Measurements from ENCODE around the gene CCNY.

CCNY gene

GRCh38 chr10:35443858-35444257 lies 107.5 kb downstream of the CCNY start:
- no peak for DNase-seq (ENCODE audit: extremely low spot score, insufficient read length, low read depth)
- no peak for FAIRE-seq

- no peak for FAIRE-seq
- DNase-seq (ENCODE audit: extremely low spot score, insufficient read length, low read depth), result no peak
Measured at GRCh38 chr10:35445150-35445884, 109.0 kb downstream of the CCNY start.

GRCh38 chr10:35446439-35446838 lies 110.1 kb downstream of the CCNY start:
- FAIRE-seq (no peak), DNase-seq (ENCODE audit: extremely low spot score, insufficient read length, low read depth) (no peak)

- DNase-seq (ENCODE audit: extremely low spot score, insufficient read length, low read depth) (no peak), FAIRE-seq (no peak)
Measured at GRCh38 chr10:35447693-35448407, 111.5 kb downstream of the CCNY start.

GRCh38 chr10:35448687-35449662 lies 112.7 kb downstream of the CCNY start:
- no peak for DNase-seq (ENCODE audit: extremely low spot score, insufficient read length, low read depth)

GRCh38 chr10:35449944-35450343 lies 113.6 kb downstream of the CCNY start:
- FAIRE-seq (no peak), DNase-seq (ENCODE audit: extremely low spot score, insufficient read length, low read depth) (no peak)

More at GRCh38 chr10:35448687-35449662, 112.7 kb downstream of the CCNY start:
- no peak for FAIRE-seq

- FAIRE-seq, result peak; percentile 83
- DNase-seq (ENCODE audit: extremely low spot score, insufficient read length, low read depth), result peak; percentile 42
Measured at GRCh38 chr10:35451151-35452016, 115.1 kb downstream of the CCNY start.

- FAIRE-seq, result peak; percentile 41
Measured at GRCh38 chr10:35452171-35452570, 115.9 kb downstream of the CCNY start.

GRCh38 chr10:35452847-35453246 lies 116.5 kb downstream of the CCNY start:
- no peak for FAIRE-seq
- no peak for DNase-seq (ENCODE audit: extremely low spot score, insufficient read length, low read depth)

More at GRCh38 chr10:35452171-35452570, 115.9 kb downstream of the CCNY start:
- no peak for DNase-seq (ENCODE audit: extremely low spot score, insufficient read length, low read depth)

- DNase-seq (ENCODE audit: extremely low spot score, insufficient read length, low read depth), result no peak
Measured at GRCh38 chr10:35453855-35454532, 117.7 kb downstream of the CCNY start.

GRCh38 chr10:35456153-35456720 lies 119.9 kb downstream of the CCNY start:
- FAIRE-seq (no peak), DNase-seq (ENCODE audit: extremely low spot score, insufficient read length, low read depth) (no peak)

More at GRCh38 chr10:35453855-35454532, 117.7 kb downstream of the CCNY start:
- FAIRE-seq, result no peak

GRCh38 chr10:35456784-35457183 lies 120.5 kb downstream of the CCNY start:
- no peak for DNase-seq (ENCODE audit: extremely low spot score, insufficient read length, low read depth)
- FAIRE-seq, result no peak

- no peak for DNase-seq (ENCODE audit: extremely low spot score, insufficient read length, low read depth)
- FAIRE-seq, result no peak
Measured at GRCh38 chr10:35458500-35459448, 122.5 kb downstream of the CCNY start.

GRCh38 chr10:35459449-35459847 lies 123.1 kb downstream of the CCNY start:
- FAIRE-seq (no peak), DNase-seq (ENCODE audit: extremely low spot score, insufficient read length, low read depth) (no peak)

GRCh38 chr10:35460852-35461460 lies 124.6 kb downstream of the CCNY start:
- no peak for FAIRE-seq
- no peak for DNase-seq (ENCODE audit: extremely low spot score, insufficient read length, low read depth)

- no peak for FAIRE-seq
Measured at GRCh38 chr10:35462491-35462934, 126.2 kb downstream of the CCNY start.

More at GRCh38 chr10:35462491-35462934, 126.2 kb downstream of the CCNY start:
- DNase-seq (ENCODE audit: extremely low spot score, insufficient read length, low read depth), result no peak

Data from GM18507 (cell line).